Esophagus squamous epithelium (tissue), 4 donors: ENCODE results near the gene CEP170B.

Source experiments
- POLR2A ChIP-seq, 4 donors: fragments of 450-650 bp; IDR thresholded peaks; one replicate each; pipeline ENCODE4 v1.6.1; 2017; ENCODE audit warnings: antibody characterized with exemption in 4 of 4, mild to moderate bottlenecking in 4 of 4, moderate library complexity in 3 of 4
- TF ChIP-seq, protein P1 (sequence below), 6 experiments: fragments of 450-650 bp in 4 of 6; fragments of 200-600 bp in 2 of 6; sonication (generic) in 2 of 6; IDR thresholded peaks; one replicate each; pipeline ENCODE4 v1.5.1; 2016 to 2019; ENCODE audit warnings: antibody characterized with exemption in 6 of 6, mild to moderate bottlenecking in 4 of 6, moderate library complexity in 4 of 6

DNA sequence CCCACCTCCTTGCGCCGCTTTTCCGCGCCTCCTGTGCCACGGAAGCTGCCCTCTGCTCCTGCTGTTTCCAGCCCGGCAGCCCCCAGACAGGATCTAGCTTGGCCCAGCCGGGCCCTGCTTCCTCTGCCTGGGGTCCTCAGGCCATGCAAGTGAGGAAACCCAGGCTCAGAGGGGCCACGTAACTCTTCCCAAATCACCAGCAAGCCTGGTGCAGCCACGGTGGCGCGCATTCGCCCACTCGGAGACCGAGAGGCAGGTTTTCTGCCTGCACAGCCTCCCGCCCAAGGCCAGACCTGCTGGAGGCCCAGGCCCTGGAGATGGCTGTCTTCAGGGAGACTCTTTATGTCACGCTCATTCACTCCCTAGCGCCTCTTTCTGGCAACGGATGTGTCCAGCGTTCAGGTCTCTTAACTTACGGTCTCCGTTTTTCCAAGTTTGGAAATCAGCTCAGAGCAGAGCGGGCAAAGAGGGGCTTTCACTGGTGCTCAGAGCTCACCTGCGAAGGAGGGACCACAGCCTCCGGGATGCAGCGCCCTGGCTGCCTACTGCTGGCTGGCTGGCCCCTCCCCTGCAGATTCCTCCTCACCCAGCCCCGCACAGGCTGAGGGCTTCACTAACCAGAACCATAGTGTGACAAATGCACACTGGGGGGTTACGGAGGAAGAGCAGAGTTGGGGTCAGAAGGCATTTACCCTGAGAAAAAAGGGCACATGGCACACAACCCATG is 20.6 kb upstream of the CEP170B start:
- TF ChIP-seq, protein P1, sequence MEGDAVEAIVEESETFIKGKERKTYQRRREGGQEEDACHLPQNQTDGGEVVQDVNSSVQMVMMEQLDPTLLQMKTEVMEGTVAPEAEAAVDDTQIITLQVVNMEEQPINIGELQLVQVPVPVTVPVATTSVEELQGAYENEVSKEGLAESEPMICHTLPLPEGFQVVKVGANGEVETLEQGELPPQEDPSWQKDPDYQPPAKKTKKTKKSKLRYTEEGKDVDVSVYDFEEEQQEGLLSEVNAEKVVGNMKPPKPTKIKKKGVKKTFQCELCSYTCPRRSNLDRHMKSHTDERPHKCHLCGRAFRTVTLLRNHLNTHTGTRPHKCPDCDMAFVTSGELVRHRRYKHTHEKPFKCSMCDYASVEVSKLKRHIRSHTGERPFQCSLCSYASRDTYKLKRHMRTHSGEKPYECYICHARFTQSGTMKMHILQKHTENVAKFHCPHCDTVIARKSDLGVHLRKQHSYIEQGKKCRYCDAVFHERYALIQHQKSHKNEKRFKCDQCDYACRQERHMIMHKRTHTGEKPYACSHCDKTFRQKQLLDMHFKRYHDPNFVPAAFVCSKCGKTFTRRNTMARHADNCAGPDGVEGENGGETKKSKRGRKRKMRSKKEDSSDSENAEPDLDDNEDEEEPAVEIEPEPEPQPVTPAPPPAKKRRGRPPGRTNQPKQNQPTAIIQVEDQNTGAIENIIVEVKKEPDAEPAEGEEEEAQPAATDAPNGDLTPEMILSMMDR (IDR thresholded peaks at IDR 0.05): no peak
- no peak for TF ChIP-seq POLR2A (IDR thresholded peaks at IDR 0.05)
